Measurements from ENCODE around the gene GALNT2.

GRCh38 chr1:230191855-230192254 lies 124.8 kb downstream of the GALNT2 start:
- TF ChIP-seq CTCF (conservative IDR thresholded peaks at IDR 0.05; ENCODE audit: low read depth, low read length): no peak
- no peak for TF ChIP-seq BHLHE40 (IDR thresholded peaks at IDR 0.05; ENCODE audit: low read depth, low read length)
- no peak for TF ChIP-seq POLR2A (IDR thresholded peaks at IDR 0.05; ENCODE audit: low read depth, low read length)
- TF ChIP-seq, protein P1, sequence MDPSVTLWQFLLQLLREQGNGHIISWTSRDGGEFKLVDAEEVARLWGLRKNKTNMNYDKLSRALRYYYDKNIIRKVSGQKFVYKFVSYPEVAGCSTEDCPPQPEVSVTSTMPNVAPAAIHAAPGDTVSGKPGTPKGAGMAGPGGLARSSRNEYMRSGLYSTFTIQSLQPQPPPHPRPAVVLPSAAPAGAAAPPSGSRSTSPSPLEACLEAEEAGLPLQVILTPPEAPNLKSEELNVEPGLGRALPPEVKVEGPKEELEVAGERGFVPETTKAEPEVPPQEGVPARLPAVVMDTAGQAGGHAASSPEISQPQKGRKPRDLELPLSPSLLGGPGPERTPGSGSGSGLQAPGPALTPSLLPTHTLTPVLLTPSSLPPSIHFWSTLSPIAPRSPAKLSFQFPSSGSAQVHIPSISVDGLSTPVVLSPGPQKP (IDR thresholded peaks at IDR 0.05; ENCODE audit: borderline replicate concordance, low read depth, low read length): no peak
- no peak for TF ChIP-seq RCOR1 (IDR thresholded peaks at IDR 0.05; ENCODE audit: insufficient replicate concordance, low read length)
- TF ChIP-seq SMC3 (IDR thresholded peaks at IDR 0.05; ENCODE audit: low read depth, low read length): no peak
- TF ChIP-seq RFX5 (IDR thresholded peaks at IDR 0.05; ENCODE audit: low read depth, low read length): no peak
- TF ChIP-seq RAD21 (IDR thresholded peaks at IDR 0.05; ENCODE audit: low read length): no peak
- no peak for TF ChIP-seq MAFK (IDR thresholded peaks at IDR 0.05; ENCODE audit: low read depth, low read length)

All from IMR-90 (cell line).